ENCODE measurements around the gene TBC1D5.
"Not testable (repeated sequence)": the region's sequence is repeated elsewhere in the genome, so short reads cannot be mapped to it uniquely, and the experiment has no call there.

TBC1D5 gene

GRCh38 chr3:17717411-17717810 is 25.0 kb downstream of the TBC1D5 start:
- in situ Hi-C loops (cut with MboI; ENCODE audit: low pct_unique_long_range_greater_than_20kb, low sequenced_read_pairs, unreplicated experiment) = no loop called here

GRCh38 chr3:17714473-17714872 is 28.0 kb downstream of the TBC1D5 start:
- no peak for TF ChIP-seq CTCF (IDR thresholded peaks at IDR 0.05; ENCODE audit: extremely low read depth, insufficient read depth, missing control alignments)
- in situ Hi-C loops (cut with MboI; ENCODE audit: low pct_unique_long_range_greater_than_20kb, low sequenced_read_pairs, unreplicated experiment) = no loop called here
- no peak for DNase-seq (ENCODE audit: low spot score)

More at GRCh38 chr3:17717411-17717810, 25.0 kb downstream of the TBC1D5 start:
- TF ChIP-seq CTCF (IDR thresholded peaks at IDR 0.05; ENCODE audit: extremely low read depth, insufficient read depth, missing control alignments) = no peak
- DNase-seq (ENCODE audit: low spot score) = no peak

- TF ChIP-seq CTCF (IDR thresholded peaks at IDR 0.05; ENCODE audit: extremely low read depth, insufficient read depth, missing control alignments) = no peak
- no peak for DNase-seq (ENCODE audit: low spot score)
- in situ Hi-C loops (cut with MboI; ENCODE audit: low pct_unique_long_range_greater_than_20kb, low sequenced_read_pairs, unreplicated experiment) = no loop called here
Measured at GRCh38 chr3:17709236-17709810, 33.1 kb downstream of the TBC1D5 start.

- TF ChIP-seq CTCF (IDR thresholded peaks at IDR 0.05; ENCODE audit: extremely low read depth, insufficient read depth, missing control alignments) = no peak
- in situ Hi-C loops (cut with MboI; ENCODE audit: low pct_unique_long_range_greater_than_20kb, low sequenced_read_pairs, unreplicated experiment) = no loop called here
- DNase-seq (ENCODE audit: low spot score) = no peak
Measured at GRCh38 chr3:17707813-17708543, 34.5 kb downstream of the TBC1D5 start.

GRCh38 chr3:17705991-17706390 is 36.4 kb downstream of the TBC1D5 start:
- DNase-seq (ENCODE audit: low spot score); in situ Hi-C loops (cut with MboI; ENCODE audit: low pct_unique_long_range_greater_than_20kb, low sequenced_read_pairs, unreplicated experiment): not testable (repeated sequence)

GRCh38 chr3:17699815-17700214 is 42.6 kb downstream of the TBC1D5 start:
- in situ Hi-C loops (cut with MboI; ENCODE audit: low pct_unique_long_range_greater_than_20kb, low sequenced_read_pairs, unreplicated experiment); DNase-seq (ENCODE audit: low spot score): not testable (repeated sequence)

- DNase-seq (ENCODE audit: low spot score); in situ Hi-C loops (cut with MboI; ENCODE audit: low pct_unique_long_range_greater_than_20kb, low sequenced_read_pairs, unreplicated experiment): not testable (repeated sequence)
Measured at GRCh38 chr3:17695665-17696064, 46.8 kb downstream of the TBC1D5 start.

GRCh38 chr3:17693670-17693999 is 48.8 kb downstream of the TBC1D5 start:
- DNase-seq (ENCODE audit: low spot score) = not testable (repeated sequence)

GRCh38 chr3:17692846-17693669 is 49.4 kb downstream of the TBC1D5 start:
- DNase-seq (ENCODE audit: low spot score); in situ Hi-C loops (cut with MboI; ENCODE audit: low pct_unique_long_range_greater_than_20kb, low sequenced_read_pairs, unreplicated experiment): not testable (repeated sequence)

More at GRCh38 chr3:17693670-17693999, 48.8 kb downstream of the TBC1D5 start:
- in situ Hi-C loops (cut with MboI; ENCODE audit: low pct_unique_long_range_greater_than_20kb, low sequenced_read_pairs, unreplicated experiment) = not testable (repeated sequence)

Data from GM13977 (cell line).